MCF 10A (cell line): ENCODE data around the gene HMGCS2. TPM values are rescaled to one million over a fixed set of nuclear protein-coding genes. Genes with fewer than 3 reads are reported as not detected.

Experiments
- BruUV-seq: library from RNA; stranded (reverse); fragments of 400-500 nt; replicated peaks from 2 replicates; lab custom pipeline; 2021; lab: Mats Ljungman, UMichigan
- CTCF ChIA-PET: fragments of 300-600 bp; sonication (Branson Sonifier 250); formaldehyde crosslinking; extraction: SDS; loops from one replicate; lab custom pipeline; 2021; ENCODE audit warnings: antibody characterized with exemption, inconsistent platforms; lab: Yijun Ruan, JAX
- POLR2A ChIA-PET: fragments of 300-600, 350-650 bp; sonication (Branson Sonifier 250); formaldehyde crosslinking; extraction: SDS; loops from one replicate; lab custom pipeline; 2020; ENCODE audit warnings: antibody characterized with exemption, inconsistent platforms; lab: Yijun Ruan, JAX
- DNase-seq: peaks from one replicate; pipeline ENCODE4 v3.0.0-alpha.2; 2018; ENCODE audit not compliant: unreplicated experiment
- H3K27ac Mint-ChIP-seq: one replicate; pipeline ENCODE4 v1.8.0; 2022; ENCODE audit warnings: mild to moderate bottlenecking, low read depth, mixed read lengths; ENCODE audit not compliant: unreplicated experiment
- H3K27me3 Mint-ChIP-seq: one replicate; pipeline ENCODE4 v1.8.0; 2022; ENCODE audit warnings: mixed read lengths; ENCODE audit not compliant: insufficient read depth, unreplicated experiment
- H3K36me3 Mint-ChIP-seq: one replicate; pipeline ENCODE4 v1.8.0; 2022; ENCODE audit warnings: mild to moderate bottlenecking, moderate library complexity, mixed read lengths; ENCODE audit not compliant: insufficient read depth, unreplicated experiment
- H3K4me1 Mint-ChIP-seq: one replicate; pipeline ENCODE4 v1.8.0; 2022; ENCODE audit warnings: mixed read lengths; ENCODE audit not compliant: insufficient read depth, unreplicated experiment
- H3K4me3 Mint-ChIP-seq: one replicate; pipeline ENCODE4 v1.8.0; 2022; ENCODE audit warnings: mild to moderate bottlenecking, moderate library complexity, mixed read lengths; ENCODE audit not compliant: unreplicated experiment
- H3K9me3 Mint-ChIP-seq: one replicate; pipeline ENCODE4 v1.8.0; 2022; ENCODE audit warnings: mixed read lengths; ENCODE audit not compliant: unreplicated experiment
- CTCF ChIP-seq: fragments of 200-600 bp; IDR thresholded peaks from one replicate; pipeline ENCODE4 v1.8.0; 2022; ENCODE audit warnings: antibody characterized with exemption, mild to moderate bottlenecking; ENCODE audit not compliant: unreplicated experiment
- intact Hi-C: fragments of 100-400 bp; cut with micrococcal nuclease; formaldehyde crosslinking; loops from 2 replicates; pipeline ENCODE4 v1.14.1; 2022
- total RNA-seq: library from RNA; stranded (reverse); gene quantifications from 2 replicates; pipeline ENCODE4 v1.2.3, GENCODE V29; 2022

The HMGCS2 gene
- total RNA-seq, 1 experiment from 2014 or later: not detected

GRCh38 chr1:119737040-119737682, 31.5 kb downstream of the HMGCS2 start:
- H3K36me3 Mint-ChIP-seq: peaks cover 35% of the 10 kb centered on the region

GRCh38 chr1:119736649-119737039, 32.1 kb downstream of the HMGCS2 start:
- no TSS peak for BruUV-seq
- DNase-seq: no peak
- ChIA-PET CTCF (no interaction called here), POLR2A (interaction anchor here (0.7 kb wide), 1 partner anchor 14 kb away, joined by 3 read pairs; no protein-coding TSS in a partner anchor)
- Mint-ChIP-seq H3K4me1 (no peaks in the 10 kb centered on the region), H3K27ac (no peak overlapping the region), H3K4me3 (no peak overlapping the region), H3K9me3 (no peaks in the 10 kb centered on the region), H3K36me3 (peaks cover 35% of the 10 kb centered on the region), H3K27me3 (no peaks in the 10 kb centered on the region)
- no peak for TF ChIP-seq CTCF
- intact Hi-C loops: no loop called here

More at GRCh38 chr1:119737040-119737682, 31.5 kb downstream of the HMGCS2 start:
- Mint-ChIP-seq H3K4me3 (no peak overlapping the region), H3K27ac (no peak overlapping the region), H3K9me3 (no peaks in the 10 kb centered on the region), H3K27me3 (no peaks in the 10 kb centered on the region), H3K4me1 (peaks cover under 1% of the 10 kb centered on the region)
- DNase-seq: no peak
- no peak for TF ChIP-seq CTCF
- intact Hi-C loops: no loop called here
- no TSS peak for BruUV-seq
- ChIA-PET CTCF (no interaction called here), POLR2A (interaction anchor here (0.7 kb wide), 1 partner anchor 13 kb away, joined by 3 read pairs; no protein-coding TSS in a partner anchor)

GRCh38 chr1:119735217-119735616, 33.5 kb downstream of the HMGCS2 start:
- no peak for DNase-seq
- Mint-ChIP-seq H3K4me3 (no peak overlapping the region), H3K4me1 (no peaks in the 10 kb centered on the region), H3K9me3 (no peaks in the 10 kb centered on the region), H3K27ac (no peak overlapping the region), H3K27me3 (no peaks in the 10 kb centered on the region), H3K36me3 (peaks cover 37% of the 10 kb centered on the region)
- no peak for TF ChIP-seq CTCF
- BruUV-seq: no TSS peak
- ChIA-PET CTCF (interaction anchor here (0.6 to 3.4 kb wide), 4 partner anchors 9 to 1703 kb away, joined by 3 to 39 read pairs (median 4); no protein-coding TSS in a partner anchor), POLR2A (no interaction called here)
- intact Hi-C loops: no loop called here

- Mint-ChIP-seq H3K4me1 (no peaks in the 10 kb centered on the region), H3K27ac (no peak overlapping the region), H3K9me3 (no peaks in the 10 kb centered on the region), H3K36me3 (peaks cover 32% of the 10 kb centered on the region), H3K27me3 (no peaks in the 10 kb centered on the region), H3K4me3 (no peak overlapping the region)
- TF ChIP-seq CTCF: no peak
- BruUV-seq: no TSS peak
- ChIA-PET CTCF (interaction anchor here (0.7 to 3.4 kb wide), 4 partner anchors 10 to 121 kb away, joined by 3 to 39 read pairs (median 3); no protein-coding TSS in a partner anchor), POLR2A (no interaction called here)
- no peak for DNase-seq
- intact Hi-C loops: no loop called here
Observed at GRCh38 chr1:119733754-119734153, 35.0 kb downstream of the HMGCS2 start.
